Caki2 (cell line): ENCODE measurements around the gene AIRE. TPM values are rescaled to one million over a fixed set of nuclear protein-coding genes. Genes with fewer than 3 reads are reported as not detected.
"Not testable (repeated sequence)": the region's sequence is repeated elsewhere in the genome, so short reads cannot be mapped to it uniquely, and the experiment has no call there.

Experiments used
- DNase-seq: peaks from one replicate; pipeline ENCODE4 v3.0.0-alpha.2; 2015; ENCODE audit warnings: low read depth
- in situ Hi-C: cut with HindIII; loops from 2 replicates; pipeline ENCODE4 v1.10.0; 2016; ENCODE audit warnings: low sequenced_read_pairs, low pct_unique_long_range_greater_than_20kb, mixed read lengths
- total RNA-seq: library from RNA; depleted of rRNA; stranded (reverse); fragments of >200 nt; shearing (Covaris generic); gene quantifications from 2 replicates; pipeline ENCODE4 v1.2.3, GENCODE V29; 2014; ENCODE audit warnings: low replicate concordance

The AIRE gene
- total RNA-seq, 1 experiment from 2014 or later, result not detected

DNA sequence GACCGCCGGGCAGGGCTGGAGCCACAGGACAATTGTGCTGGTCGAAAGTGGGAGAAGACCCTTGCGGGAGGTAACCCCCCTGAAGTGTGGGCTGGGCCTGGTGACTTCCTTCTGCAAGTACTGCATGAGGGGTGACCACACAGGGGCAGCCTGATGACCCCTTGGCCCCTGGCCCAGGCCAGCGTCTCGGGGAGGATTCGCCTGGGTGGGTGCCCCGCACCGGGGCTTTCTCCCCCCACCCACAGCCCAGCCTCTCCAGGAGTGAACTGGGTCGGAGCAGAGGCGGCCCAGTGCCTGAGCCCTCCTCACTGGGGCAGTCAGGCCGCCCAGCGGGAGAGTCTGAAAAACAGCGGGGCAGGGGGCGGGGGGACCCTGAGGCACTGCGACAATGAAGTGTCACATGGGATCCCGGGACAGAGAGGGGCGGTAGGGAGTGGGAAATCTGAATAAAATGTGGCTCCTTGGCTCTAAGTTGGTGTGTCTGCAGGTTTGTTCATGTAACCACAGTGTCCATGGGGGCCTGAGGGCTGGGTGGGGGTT is 22.4 kb upstream of the AIRE start:
- no peak for DNase-seq
- in situ Hi-C loops, result no loop called here

DNA sequence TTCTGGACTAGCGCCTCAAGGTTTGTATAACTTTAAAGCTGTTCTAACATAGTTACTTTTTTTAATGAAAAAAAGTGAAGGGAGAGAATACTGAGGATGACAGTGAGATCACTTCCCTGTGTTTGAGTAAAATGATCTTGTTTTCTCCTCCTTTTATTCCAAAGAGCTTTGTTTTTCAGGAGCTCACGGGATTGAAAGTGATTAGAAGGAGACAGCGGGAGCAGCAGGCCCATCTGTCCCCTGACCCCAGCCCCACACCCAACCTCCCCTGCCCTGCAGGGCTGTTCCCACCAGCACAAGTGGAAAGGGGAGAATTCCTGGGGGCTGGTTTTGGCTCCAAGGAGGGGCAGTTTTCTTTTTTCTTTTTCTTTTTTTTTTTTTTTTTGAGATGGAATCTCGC is 21.9 kb upstream of the AIRE start:
- in situ Hi-C loops, result no loop called here
- no peak for DNase-seq

DNA sequence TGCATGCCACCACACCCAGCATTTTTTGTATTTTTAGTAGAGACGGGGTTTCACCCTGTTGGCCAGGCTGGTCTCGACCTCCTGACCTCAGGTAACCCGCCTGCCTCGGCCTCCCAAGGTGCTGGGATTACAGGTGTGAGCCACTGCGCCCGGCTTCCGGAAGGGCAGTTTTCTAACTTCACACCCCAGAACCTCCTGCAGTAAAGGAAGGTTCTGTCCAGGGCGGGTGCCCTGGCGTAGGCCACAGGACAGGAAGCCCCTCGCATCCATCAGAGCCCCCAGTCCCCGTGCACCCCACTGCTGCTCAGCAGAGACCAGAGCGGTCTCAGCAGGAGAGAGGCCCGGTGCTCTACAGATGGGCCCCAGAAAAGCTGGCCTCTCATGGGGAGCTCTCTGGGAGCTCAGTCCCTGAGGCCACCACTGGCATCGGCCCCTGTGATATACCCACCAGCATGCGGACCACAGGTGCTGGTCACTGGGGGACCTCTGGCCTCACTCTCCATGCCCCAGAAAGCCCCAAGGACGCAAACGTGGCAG is 19.9 kb upstream of the AIRE start:
- no peak for DNase-seq
- in situ Hi-C loops, result no loop called here

DNA sequence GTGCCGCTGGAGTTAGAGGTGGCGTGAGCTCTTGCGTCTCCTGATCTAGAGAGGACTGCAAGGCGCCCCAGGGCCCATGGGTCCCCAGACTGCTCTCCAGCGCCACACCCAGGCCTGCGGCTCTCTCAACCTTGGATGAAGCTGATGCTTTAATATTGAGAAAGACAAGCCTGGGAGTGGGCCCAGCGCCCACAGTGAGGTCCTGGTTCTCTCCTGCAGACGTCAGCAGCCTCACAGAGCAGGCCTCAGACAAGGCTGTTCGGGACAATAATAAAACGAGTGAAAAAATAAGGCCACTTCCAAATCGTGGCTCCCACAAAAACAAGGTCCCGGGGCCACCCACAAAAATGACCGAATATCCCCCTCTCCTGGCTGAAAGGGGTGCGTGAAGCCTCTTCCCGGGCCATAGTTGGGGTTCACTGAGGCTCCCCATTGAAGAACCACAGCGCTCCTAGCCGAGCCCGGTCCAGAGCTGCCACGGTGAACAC is 18.0 kb upstream of the AIRE start:
- in situ Hi-C loops, result no loop called here
- no peak for DNase-seq

DNA sequence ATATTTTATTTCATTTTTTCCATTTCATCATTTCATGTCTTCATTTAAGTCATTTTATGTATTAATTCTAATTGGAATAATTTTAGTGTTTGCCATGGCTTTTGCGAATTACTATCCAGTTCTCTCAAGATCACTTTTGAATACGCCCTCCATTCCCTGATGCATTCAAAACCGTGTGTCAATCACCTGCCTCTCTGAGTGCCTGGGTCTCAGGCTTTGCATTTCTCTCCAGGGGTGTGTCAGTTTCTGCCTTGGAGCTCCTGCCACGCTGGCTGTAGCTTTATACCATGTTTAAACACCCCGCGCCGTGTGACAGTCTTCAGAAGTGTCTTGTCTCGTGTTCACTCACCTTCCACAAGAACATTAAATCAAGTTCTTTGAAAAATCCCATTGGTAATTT is 16.6 kb upstream of the AIRE start:
- DNase-seq, result no peak
- in situ Hi-C loops, result no loop called here

DNA sequence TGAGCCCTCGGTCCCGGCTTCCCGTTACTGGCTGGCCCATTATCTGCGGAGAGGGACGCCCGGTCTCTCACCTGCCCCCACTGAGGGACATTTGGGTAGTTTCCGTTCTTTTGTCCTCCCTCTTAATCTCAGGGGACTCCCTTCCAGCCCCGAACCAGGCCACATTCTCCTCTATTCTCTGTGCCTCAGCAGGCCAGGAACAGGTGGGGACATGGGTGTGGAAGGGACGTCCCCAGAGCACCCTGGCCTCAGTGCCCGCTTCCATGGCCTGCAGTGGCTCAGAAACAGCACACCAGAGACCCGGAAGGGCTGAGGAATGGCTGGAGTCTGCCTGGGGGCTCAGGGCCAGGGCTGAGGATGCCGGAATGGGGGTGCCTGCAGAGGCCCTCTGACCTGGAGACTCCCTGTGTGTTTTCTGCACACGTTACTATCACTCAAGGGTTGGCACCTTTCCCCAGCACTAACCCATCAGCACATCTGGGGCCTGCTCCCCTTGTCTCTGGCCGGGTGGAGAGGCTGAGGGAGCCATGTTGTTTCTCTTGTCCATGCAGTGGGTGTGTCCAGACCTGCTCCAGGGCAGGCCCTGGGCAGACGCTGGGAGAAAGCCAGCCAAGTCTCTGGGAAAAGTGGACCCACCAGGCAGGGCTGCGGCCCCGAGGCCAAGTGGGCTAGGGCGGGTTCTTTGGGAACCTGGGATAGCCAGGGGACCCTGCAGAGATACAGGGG is 14.0 kb upstream of the AIRE start:
- in situ Hi-C loops, result no loop called here
- no peak for DNase-seq

DNA sequence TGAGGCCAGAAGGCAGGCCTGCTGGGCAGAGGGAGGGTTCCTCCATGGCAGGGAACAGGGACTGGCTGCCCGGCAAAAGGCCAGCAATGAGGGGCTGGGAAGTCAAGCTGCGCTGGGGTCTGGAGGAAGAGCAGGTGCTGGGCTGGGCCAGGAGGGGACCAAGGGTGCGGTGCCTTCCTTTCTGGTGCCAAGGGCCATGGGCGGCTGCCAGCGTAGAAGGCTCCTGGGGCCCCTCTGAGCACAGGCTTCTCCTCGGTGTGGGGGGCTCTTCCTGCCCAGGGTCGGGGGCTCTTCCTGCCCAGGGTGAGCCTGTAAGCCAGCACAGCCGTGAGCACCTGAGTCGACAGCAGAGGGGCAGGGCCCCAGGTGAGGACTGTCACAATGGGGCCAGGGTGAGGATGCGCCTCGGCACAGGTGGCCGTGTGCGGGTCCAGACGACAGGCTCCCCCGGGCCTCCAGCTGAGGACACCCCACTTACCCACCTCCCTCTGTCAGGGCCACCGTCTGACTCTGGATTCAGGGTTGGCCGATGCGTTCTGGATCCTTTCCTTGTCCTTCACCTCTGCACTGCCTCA is 13.3 kb upstream of the AIRE start:
- DNase-seq, result no peak
- in situ Hi-C loops, result no loop called here

DNA sequence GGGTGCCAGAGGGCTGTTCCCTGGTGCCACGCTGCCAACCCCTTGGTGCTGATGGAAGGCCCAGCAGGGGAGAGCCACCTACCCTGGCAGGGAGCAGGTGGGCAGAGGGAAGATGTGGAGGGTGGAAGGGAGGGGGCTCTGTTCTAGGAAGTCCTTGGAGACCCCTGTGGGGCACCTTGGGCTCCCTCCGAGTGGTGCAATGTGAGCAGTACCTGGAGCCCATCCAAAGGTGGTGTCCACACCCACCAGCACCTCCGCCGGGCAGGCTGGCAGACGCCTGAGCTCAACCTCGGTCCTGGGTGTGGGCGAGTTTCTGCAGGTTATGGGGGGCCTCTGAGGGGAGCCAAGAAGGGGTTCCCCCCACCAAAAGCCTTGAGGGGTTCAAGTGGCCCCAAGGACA is 12.6 kb upstream of the AIRE start:
- in situ Hi-C loops, result no loop called here

DNA sequence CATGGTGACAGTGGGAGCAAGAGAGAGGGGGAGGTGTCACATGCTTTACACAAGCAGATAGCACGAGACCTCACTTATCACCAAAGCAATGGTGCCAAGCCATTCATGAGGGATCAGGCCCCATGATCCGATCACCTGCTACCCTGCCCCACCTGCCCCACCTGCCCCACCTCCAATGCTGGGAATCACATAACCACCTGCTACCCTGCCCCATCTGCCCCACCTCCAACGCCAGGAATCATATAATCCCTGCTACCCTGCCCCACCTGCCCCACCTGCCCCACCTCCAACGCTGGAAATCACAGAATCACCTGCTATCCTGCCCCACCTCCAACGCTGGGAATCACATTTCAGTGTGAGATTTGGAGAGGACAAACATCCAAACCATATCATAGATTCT is 10.6 kb upstream of the AIRE start:
- in situ Hi-C loops, result no loop called here
- no peak for DNase-seq

More for the DNA sequence above, 12.6 kb upstream of the AIRE start:
- no peak for DNase-seq

DNA sequence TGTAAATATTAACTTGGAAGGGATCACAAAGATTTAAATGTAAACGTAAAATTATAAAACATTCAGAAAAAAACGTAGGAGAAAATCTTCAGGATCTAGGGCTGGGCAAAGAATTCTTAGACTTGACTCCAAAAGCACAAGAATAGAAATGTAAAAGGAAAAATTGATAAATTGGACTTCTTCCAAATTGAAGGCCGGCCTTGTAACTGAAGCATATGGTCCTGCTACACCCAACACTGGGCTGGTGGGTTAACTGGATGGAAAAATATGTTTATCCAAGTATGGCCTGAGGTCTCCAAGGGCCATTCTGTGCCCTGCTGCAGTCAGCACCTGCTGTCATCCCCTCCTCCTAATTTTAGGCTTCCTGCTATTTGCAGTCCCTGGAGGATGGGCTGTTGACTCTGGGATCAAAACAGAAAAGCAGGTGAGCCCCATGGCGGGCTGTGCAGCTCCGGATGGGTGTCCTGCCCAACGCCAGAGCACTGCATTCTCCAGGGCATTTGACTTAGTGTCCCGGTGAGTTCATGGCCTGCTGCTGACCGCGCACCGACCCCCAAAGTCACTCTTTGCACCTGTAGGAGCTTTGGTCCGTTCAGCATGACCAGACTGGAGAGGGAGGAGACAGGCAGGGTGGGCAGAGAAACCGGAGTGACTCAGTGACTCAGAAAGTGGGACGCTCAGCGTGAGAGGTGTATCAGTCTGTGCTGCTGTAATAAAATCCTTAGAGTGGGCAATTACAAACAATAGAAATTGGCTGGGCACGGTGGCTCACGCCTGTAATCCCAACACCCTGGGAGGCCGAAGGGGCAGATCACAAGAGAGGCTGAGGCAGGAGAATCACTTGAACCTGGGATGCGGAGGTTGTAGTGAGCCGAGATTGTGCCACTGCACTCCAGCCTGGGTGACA is 6.1 kb upstream of the AIRE start:
- DNase-seq, result no peak
- in situ Hi-C loops, result no loop called here

DNA sequence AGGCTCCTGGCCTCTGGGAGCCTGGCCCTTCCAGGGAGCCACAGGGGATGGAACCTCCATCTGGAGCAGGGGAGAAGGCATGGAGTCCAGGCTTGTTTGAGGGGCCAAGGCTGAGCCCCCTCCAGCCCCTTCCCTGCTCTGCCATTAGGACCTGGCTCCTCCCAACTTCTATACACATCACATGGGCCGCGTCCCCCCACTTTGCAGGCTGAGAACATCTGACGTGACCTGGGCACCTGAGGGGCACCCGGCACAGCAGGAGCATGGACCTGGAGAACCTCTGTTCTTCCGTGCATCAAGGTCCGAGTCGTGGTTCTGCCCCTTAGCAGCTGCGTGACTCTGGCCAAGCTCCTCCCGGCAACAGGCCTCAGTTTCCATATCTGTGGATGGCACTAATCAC is 3.9 kb upstream of the AIRE start:
- no peak for DNase-seq
- in situ Hi-C loops, result no loop called here

DNA sequence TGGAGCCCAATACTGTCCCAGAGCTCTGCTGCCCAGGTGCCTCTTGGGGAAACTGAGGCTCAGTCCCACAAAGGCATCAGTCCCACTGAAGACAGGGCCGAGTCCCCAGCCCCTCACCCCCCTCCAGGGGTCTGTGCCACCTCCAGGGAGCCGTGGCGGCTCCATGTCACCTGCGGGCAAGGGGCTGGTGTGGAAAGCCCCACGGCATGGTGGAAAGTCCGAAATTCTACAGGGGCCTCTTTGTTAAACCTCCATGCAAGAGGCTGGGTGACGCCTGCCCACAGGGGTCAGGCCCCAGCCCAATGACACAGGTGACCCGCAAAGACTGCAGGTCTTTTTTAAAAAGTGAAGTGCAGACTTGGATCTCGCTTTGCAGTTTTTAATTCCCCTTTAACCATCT is 3.3 kb upstream of the AIRE start:
- in situ Hi-C loops, result no loop called here
- no peak for DNase-seq

DNA sequence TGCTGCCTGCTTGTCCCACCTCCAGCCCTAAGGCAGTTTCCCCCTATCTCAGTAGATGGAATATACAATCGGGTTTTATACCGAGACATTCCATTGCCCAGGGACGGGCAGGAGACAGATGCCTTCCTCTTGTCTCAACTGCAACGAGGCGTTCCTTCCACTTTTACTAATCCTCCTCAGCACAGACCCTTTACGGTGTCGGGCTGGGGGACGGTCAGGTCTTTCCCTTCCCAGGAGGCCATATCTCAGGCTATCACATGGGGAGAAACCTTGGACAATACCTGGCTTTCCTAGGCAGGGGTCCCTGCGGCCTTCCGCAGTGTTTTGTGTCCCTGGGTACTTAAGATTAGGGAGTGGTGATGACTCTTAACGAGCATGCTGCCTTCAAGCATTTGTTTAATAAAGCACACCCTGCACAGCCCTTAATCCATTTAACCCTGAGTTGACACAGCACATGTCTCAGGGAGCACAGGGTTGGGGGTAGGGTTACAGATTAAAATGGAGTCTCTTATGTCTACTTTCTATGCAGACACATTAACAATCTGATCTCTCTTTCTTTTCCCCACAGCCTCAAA is 2.4 kb upstream of the AIRE start:
- DNase-seq, in situ Hi-C loops: not testable (repeated sequence)

DNA sequence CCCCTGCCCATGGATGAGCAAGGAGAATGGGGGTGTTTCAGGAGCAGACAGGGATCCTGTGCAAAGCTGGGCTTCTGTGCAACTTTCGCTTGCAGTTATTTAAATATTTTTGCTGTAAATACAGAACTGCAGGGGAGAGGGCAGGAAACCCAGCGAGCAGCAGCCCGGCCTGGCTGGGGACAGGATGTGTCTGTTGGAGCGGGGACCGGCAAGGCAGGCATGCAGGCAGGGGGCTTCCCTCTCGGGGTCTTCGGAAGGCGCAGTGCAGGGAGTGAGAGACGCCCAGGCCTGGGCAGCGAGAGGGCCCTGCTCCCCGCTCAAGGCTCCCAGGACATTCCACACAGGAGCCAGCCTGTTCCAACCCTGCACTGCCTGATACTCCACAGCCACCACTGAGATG is 1.7 kb upstream of the AIRE start:
- DNase-seq, result no peak
- in situ Hi-C loops, result no loop called here

DNA sequence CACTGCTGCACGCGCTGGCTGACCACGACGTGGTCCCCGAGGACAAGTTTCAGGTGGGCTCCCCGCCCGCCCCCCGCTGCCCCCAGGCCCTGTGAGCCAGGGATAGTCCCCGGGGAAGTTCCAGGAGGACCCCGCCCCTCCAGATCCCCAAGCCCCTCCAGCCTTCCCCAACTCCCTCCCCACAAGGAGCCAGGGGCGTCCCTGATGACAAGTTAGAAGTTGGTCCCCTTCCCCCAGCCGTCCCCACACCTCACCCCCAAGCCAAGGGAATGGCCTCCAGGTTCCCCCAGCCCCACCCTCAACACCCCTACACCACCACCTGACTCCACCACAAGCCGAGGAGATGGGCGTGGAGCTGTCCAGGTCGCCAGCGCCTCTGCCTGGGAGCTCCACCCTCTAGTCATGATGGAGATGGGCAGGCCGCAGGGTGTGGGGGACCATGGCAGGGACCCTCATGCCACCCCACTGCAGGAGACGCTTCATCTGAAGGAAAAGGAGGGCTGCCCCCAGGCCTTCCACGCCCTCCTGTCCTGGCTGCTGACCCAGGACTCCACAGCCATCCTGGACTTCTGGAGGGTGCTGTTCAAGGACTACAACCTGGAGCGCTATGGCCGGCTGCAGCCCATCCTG is 525 bp downstream of the AIRE start:
- in situ Hi-C loops, result no loop called here
- no peak for DNase-seq

DNA sequence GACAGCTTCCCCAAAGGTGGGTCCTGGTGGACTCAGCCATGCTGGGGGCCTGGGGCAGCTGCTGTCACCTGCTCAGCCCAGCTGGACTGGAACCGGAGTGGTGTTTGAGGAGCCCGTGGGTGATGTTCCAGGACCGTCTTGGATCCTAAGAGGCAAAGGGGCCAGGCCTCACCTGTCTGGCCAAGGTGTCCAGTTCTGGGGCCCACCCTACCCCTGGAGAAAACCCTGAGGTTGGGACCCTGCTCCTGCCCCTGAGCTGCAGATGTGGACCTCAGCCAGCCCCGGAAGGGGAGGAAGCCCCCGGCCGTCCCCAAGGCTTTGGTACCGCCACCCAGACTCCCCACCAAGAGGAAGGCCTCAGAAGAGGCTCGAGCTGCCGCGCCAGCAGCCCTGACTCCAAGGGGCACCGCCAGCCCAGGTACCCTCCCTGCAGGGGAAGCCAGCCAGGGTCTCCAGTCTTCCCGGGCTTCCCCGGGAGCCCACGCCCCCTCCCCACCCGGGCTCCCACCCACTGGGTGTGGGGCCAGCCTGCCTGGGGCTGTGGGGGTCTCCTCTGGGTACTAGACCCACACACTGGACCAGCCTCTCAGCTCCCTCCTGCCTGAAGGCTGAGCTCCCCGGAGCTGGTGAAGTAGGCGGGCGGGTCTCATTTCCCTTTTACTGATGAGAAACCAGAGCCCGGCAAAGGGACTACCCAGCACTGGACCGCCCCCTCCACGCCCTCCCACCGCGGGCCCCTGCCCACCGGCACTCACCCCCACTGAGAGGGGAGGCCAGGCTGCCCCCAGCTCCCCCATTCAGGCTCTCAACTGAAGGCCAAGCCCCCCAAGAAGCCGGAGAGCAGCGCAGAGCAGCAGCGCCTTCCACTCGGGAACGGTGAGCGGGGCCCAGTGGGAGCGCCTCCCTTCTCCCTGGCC is 1.3 kb downstream of the AIRE start:
- in situ Hi-C loops, result no loop called here
- DNase-seq, result no peak
